T-helper 22 cell (primary cell): ENCODE results near the gene CES4A.

ENCODE experiments used
- DNase-seq: peaks from one replicate; pipeline ENCODE4 v3.0.0-alpha.2; 2020; ENCODE audit warnings: low read depth

CES4A gene

GRCh38 chr16:67053767-67054334 lies 65.5 kb downstream of the CES4A start:
- DNase-seq, result no peak

DNA sequence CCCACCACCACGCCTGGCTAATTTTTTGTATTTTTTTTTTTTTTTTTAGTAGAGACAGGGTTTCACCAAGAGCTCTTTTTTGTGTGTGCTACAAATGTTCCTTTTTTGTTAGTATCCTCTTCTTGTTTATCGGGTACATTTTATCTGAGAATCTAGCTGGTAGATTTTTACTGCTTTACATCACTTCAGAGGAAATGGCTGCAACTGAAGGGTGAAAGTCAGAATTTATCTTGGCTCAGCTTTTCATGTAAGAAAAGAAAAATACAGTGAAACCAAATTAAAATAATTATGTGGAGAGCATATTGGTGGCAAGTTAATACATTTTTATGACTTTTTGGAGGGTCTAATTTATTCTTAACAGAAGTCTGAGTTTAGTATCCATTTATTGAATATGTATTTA lies 66.5 kb downstream of the CES4A start:
- no peak for DNase-seq

DNA sequence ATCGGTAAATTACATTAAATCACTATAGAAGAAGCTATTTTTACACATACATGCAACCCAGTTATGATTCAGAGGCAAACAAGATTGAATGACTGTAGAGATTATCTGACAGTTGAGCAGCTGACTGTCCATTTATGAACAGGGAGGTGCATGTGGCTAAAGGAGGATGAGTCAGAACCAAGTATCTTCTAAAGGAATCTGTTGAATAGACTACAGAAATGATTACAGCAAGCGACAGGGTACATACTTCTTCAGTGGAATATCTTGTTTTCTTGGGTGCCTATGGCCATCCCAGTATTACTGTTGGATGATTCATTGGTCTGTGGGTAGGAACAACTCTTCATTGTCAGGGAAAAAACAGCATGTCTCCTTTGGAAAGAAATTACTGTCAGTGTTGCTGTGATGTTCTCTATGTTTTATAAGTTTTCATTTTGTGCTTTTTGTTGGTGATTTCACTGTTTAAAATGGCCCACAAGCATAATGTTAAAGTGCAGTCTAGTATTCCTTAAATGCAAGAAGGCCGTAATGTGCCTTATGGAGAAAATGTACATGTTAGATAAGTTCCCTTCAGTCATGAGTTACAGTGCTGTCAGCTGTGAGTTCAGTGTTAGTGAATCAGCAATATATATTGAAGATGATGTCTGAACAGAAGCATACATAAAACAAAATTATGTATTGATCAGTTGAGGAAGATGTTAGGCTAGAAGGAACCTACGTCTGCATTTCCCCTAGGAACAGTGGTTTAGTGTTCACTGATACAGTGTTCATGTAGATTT lies 67.5 kb downstream of the CES4A start:
- no peak for DNase-seq
